Loucy (cell line): ENCODE measurements around the gene COL13A1.

Source experiments
- H2AFZ ChIP-seq: fragments of 200-600 bp; sonication (generic); 2 replicates; pipeline ENCODE4 v1.6.0; 2016; ENCODE audit warnings: antibody characterized with exemption, mild to moderate bottlenecking, low read length, moderate library complexity
- H3F3A ChIP-seq: fragments of 200-600 bp; 2 replicates; pipeline ENCODE4 v1.6.0; 2016; ENCODE audit warnings: antibody characterized with exemption, low read depth, mild to moderate bottlenecking
- H3K27me3 ChIP-seq: fragments of 200-600 bp; sonication (generic); 2 replicates; pipeline ENCODE4 v1.6.1; 2014; ENCODE audit warnings: low read length, mild to moderate bottlenecking; ENCODE audit not compliant: insufficient read depth, poor library complexity, severe bottlenecking
- H3K36me3 ChIP-seq: fragments of 200-600 bp; sonication (generic); 2 replicates; pipeline ENCODE4 v1.6.1; 2016; ENCODE audit warnings: low read length; ENCODE audit not compliant: insufficient read depth
- H3K4me1 ChIP-seq: fragments of 200-600 bp; sonication (generic); 2 replicates; pipeline ENCODE4 v1.5.1; 2014; ENCODE audit warnings: low read length, mild to moderate bottlenecking; ENCODE audit not compliant: insufficient read depth, poor library complexity, severe bottlenecking
- H3K4me2 ChIP-seq: fragments of 200-600 bp; sonication (generic); 2 replicates; pipeline ENCODE4 v1.6.0; 2014; ENCODE audit warnings: antibody characterized with exemption, low read length, low read depth, mild to moderate bottlenecking; ENCODE audit not compliant: poor library complexity, severe bottlenecking
- H3K4me3 ChIP-seq: fragments of 200-600 bp; sonication (generic); 2 replicates; pipeline ENCODE4 v1.5.1; 2014; ENCODE audit warnings: low read length, mild to moderate bottlenecking, mixed read lengths; ENCODE audit not compliant: poor library complexity, severe bottlenecking
- H3K79me2 ChIP-seq: fragments of 200-600 bp; sonication (generic); 2 replicates; pipeline ENCODE4 v1.6.1; 2014; ENCODE audit warnings: low read length; ENCODE audit not compliant: insufficient read depth
- H3K9ac ChIP-seq: fragments of 200-600 bp; sonication (generic); 2 replicates; pipeline ENCODE4 v1.6.0; 2014; ENCODE audit warnings: mild to moderate bottlenecking, low read depth, low read length, moderate library complexity; ENCODE audit not compliant: poor library complexity, severe bottlenecking
- H3K9me2 ChIP-seq: fragments of 200-600 bp; sonication (generic); replicated peaks from 2 replicates; pipeline ENCODE4 v1.6.1; 2016; ENCODE audit warnings: low read depth, low read length, mixed read lengths
- H3K9me3 ChIP-seq: fragments of 200-600 bp; sonication (generic); 2 replicates; pipeline ENCODE4 v1.6.1; 2014; ENCODE audit warnings: mild to moderate bottlenecking, antibody characterized with exemption, low read length, low read depth; ENCODE audit not compliant: insufficient read depth
- H4K20me1 ChIP-seq: fragments of 200-600 bp; sonication (generic); 2 replicates; pipeline ENCODE4 v1.6.0; 2014; ENCODE audit warnings: antibody characterized with exemption, low read length, mild to moderate bottlenecking; ENCODE audit not compliant: insufficient read depth, poor library complexity, severe bottlenecking
- CTCF ChIP-seq: fragments of 200-600 bp; sonication (generic); conservative IDR thresholded peaks from 2 replicates; pipeline ENCODE4 v1.5.1; 2014; ENCODE audit warnings: mild to moderate bottlenecking, antibody characterized with exemption, low read length
- EZH2phosphoT487 ChIP-seq: fragments of 200-600 bp; IDR thresholded peaks from 2 replicates; pipeline ENCODE4 v1.6.1; 2018; ENCODE audit warnings: antibody characterized with exemption, mild to moderate bottlenecking, moderate library complexity, borderline replicate concordance

Gene COL13A1

GRCh38 chr10:69879634-69880257, 78.0 kb downstream of the COL13A1 start:
- no peaks in the 10 kb centered on the region for H4K20me1 ChIP-seq
- no peaks in the 10 kb centered on the region for H3K4me1 ChIP-seq
- no peak for TF ChIP-seq CTCF
- no peak for TF ChIP-seq EZH2phosphoT487
- H3F3A ChIP-seq = no peaks in the 10 kb centered on the region
- no peaks in the 10 kb centered on the region for H3K9me2 ChIP-seq
- H3K4me3 ChIP-seq = no peak overlapping the region
- no peak overlapping the region for H2AFZ ChIP-seq
- no peaks in the 10 kb centered on the region for H3K27me3 ChIP-seq
- no peak overlapping the region for H3K4me2 ChIP-seq
- no peak overlapping the region for H3K9ac ChIP-seq
- no peaks in the 10 kb centered on the region for H3K79me2 ChIP-seq
- no peaks in the 10 kb centered on the region for H3K36me3 ChIP-seq
- no peaks in the 10 kb centered on the region for H3K9me3 ChIP-seq

GRCh38 chr10:69880301-69881081, 78.8 kb downstream of the COL13A1 start:
- no peak overlapping the region for H3K4me2 ChIP-seq
- H2AFZ ChIP-seq = no peak overlapping the region
- H3K9me3 ChIP-seq = no peaks in the 10 kb centered on the region
- H3K9ac ChIP-seq = no peak overlapping the region
- no peaks in the 10 kb centered on the region for H3K4me1 ChIP-seq
- H3K4me3 ChIP-seq = no peak overlapping the region
- no peaks in the 10 kb centered on the region for H4K20me1 ChIP-seq
- no peak for TF ChIP-seq EZH2phosphoT487
- no peak for TF ChIP-seq CTCF
- H3K9me2 ChIP-seq = no peaks in the 10 kb centered on the region
- H3K36me3 ChIP-seq = no peaks in the 10 kb centered on the region
- no peaks in the 10 kb centered on the region for H3F3A ChIP-seq
- no peaks in the 10 kb centered on the region for H3K79me2 ChIP-seq
- H3K27me3 ChIP-seq = no peaks in the 10 kb centered on the region

GRCh38 chr10:69881202-69881601, 79.5 kb downstream of the COL13A1 start:
- Histone ChIP-seq H3K79me2 (no peaks in the 10 kb centered on the region), H3K36me3 (no peaks in the 10 kb centered on the region), H3K9ac (no peak overlapping the region), H2AFZ (no peak overlapping the region), H3K4me1 (no peaks in the 10 kb centered on the region), H3K27me3 (no peaks in the 10 kb centered on the region), H3K4me2 (no peak overlapping the region), H3K9me2 (no peaks in the 10 kb centered on the region), H3F3A (no peaks in the 10 kb centered on the region), H4K20me1 (no peaks in the 10 kb centered on the region), H3K4me3 (no peak overlapping the region), H3K9me3 (no peaks in the 10 kb centered on the region)
- no peak for TF ChIP-seq CTCF
- TF ChIP-seq EZH2phosphoT487 = no peak
